ENCODE data around the gene HIP1. TPM values are rescaled to one million over a fixed set of nuclear protein-coding genes. Genes with fewer than 3 reads are reported as not detected.
A peak's percentile ranks its signal among the peaks of the same experiment; 100 is the strongest.
"Not testable (repeated sequence)": the region's sequence is repeated elsewhere in the genome, so short reads cannot be mapped to it uniquely, and the experiment has no call there.

Gene HIP1
- total and polyA plus RNA-seq, 9 of the 15 experiments (the other 6 are each of a cell fraction or from before 2014, with no cell fraction given), result 2.4 to 13.7 (median 9.5) TPM

DNA sequence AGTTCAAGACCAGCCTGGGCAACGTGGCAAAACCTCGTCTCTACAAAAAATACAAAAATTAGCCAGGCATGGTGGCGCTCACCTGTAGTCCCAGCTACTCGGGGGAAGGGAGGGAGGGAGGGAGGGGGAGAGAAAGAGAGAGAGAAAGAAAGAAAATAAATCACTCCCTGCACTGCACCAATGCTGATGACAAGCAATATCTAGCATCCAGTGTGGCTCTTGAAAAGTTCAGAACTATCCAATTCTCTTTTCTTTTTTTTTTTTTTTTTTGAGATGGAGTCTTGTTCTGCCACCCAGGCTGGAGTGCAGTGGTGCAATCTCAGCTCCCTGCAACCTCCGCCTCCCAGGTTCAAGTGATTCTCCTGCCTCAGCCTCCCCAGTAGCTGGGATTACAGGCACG, 45.1 kb downstream of the HIP1 start:
- H3K79me2 ChIP-seq (ENCODE audit: control insufficient read depth, insufficient read depth, low read length); ATAC-seq; H3K4me2 ChIP-seq (ENCODE audit: insufficient read depth, low read length); FAIRE-seq; H3K9me3 ChIP-seq (replicated peaks; ENCODE audit: control insufficient read depth, insufficient read depth, low read depth, low read length); POLR2A ChIA-PET; H2AFZ ChIP-seq (ENCODE audit: low read depth, low read length); H3K4me1 ChIP-seq (replicated peaks in 1 of 2; ENCODE audit: control insufficient read depth in 2 of 2, insufficient read depth in 2 of 2, low read length in 2 of 2); H4K20me1 ChIP-seq (replicated peaks; ENCODE audit: control insufficient read depth, insufficient read depth, low read length); H3K9ac ChIP-seq (ENCODE audit: insufficient read depth in 1 of 2, low read depth in 2 of 2, low read length in 2 of 2); BruUV-seq (replicated peaks); in situ Hi-C loops (cut with MboI); CTCF ChIA-PET (ENCODE audit: low intra/inter-chr PET ratio); H3K4me3 ChIP-seq; intact Hi-C loops (cut with micrococcal nuclease); DNase-seq (ENCODE audit: extremely low read depth in 1 of 4, low spot score in 3 of 4); H3K27me3 ChIP-seq (ENCODE audit: control insufficient read depth in 2 of 2, insufficient read depth in 2 of 2, low read length in 2 of 2); H3K9me1 ChIP-seq (ENCODE audit: control insufficient read depth, insufficient read depth, low read length); H3K36me3 ChIP-seq (ENCODE audit: control insufficient read depth, insufficient read depth, low read length); H3K27ac ChIP-seq (ENCODE audit: extremely low read depth, low read depth, low read length): not testable (repeated sequence)
- peak; percentile 57 for TF ChIP-seq PCBP2 (IDR thresholded peaks at IDR 0.05; ENCODE audit: low read depth, low read length, poor library complexity, severe bottlenecking)
- peak; percentile 51 for TF ChIP-seq HNRNPK (IDR thresholded peaks at IDR 0.05; ENCODE audit: low read depth, low read length, poor library complexity, severe bottlenecking)
- WGBS (ENCODE audit: insufficient coverage, low coverage, missing lambda C conversion rate), result 76% methylated on average over 4 of the region's 6 CpGs

DNA sequence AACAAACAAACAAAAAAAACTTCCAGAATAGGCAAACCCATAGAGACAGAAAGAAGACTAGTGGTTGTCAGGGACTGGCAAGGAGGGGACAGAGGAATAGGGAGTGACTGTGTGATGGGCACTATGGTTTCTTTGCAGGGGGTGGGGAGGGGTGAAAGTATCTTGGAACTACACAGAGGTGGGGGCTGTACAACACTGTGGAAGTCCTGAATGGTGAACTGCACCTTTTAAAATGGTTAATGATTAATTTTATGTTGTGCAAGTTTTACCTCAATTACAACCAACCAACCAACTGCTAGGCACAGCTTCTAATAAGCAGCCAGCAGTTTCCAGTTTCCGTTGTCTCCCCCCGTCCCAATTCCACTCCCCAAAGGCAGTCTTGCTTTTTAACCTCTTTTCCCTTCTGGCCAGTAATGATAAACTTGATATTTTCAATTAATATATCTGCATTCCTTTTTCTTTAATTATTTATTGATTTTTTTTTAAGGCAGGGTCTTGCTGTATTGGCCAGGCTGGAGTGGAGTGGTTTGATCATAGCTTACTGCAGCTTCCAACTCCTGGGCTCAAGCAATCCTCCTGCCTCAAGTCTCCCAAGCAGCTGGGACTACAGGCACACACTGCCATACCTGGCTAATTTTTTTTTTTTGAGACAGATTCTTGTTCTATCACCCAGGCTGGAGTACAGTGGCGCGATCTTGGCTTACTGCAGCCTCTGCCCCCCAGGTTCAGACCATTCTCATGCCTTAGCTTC, 46.8 kb downstream of the HIP1 start:
- Histone ChIP-seq H3K9ac (ENCODE audit: insufficient read depth in 1 of 2, low read depth in 2 of 2, low read length in 2 of 2) (no peak overlapping the region), H3K79me2 (ENCODE audit: control insufficient read depth, insufficient read depth, low read length) (no peaks in the 10 kb centered on the region), H3K4me3 (no peak overlapping the region), H3K4me2 (ENCODE audit: insufficient read depth, low read length) (no peak overlapping the region), H3K36me3 (ENCODE audit: control insufficient read depth, insufficient read depth, low read length) (no peaks in the 10 kb centered on the region), H3K4me1 (replicated peaks in 1 of 2; ENCODE audit: control insufficient read depth in 2 of 2, insufficient read depth in 2 of 2, low read length in 2 of 2) (peaks cover 9 to 15% of the 10 kb centered on the region in 2 experiments; a peak in 4 of 5 replicates), H3K27me3 (ENCODE audit: control insufficient read depth in 2 of 2, insufficient read depth in 2 of 2, low read length in 2 of 2) (no peaks in the 10 kb centered on the region), H3K27ac (ENCODE audit: extremely low read depth, low read depth, low read length) (no peak overlapping the region), H2AFZ (ENCODE audit: low read depth, low read length) (no peak overlapping the region), H3K9me3 (replicated peaks; ENCODE audit: control insufficient read depth, insufficient read depth, low read depth, low read length) (no peaks in the 10 kb centered on the region), H3K9me1 (ENCODE audit: control insufficient read depth, insufficient read depth, low read length) (no peaks in the 10 kb centered on the region), H4K20me1 (replicated peaks; ENCODE audit: control insufficient read depth, insufficient read depth, low read length) (no peaks in the 10 kb centered on the region)
- no peak for FAIRE-seq
- ChIA-PET CTCF (ENCODE audit: low intra/inter-chr PET ratio) (no interaction called here), POLR2A (interaction anchor here (0.6 kb wide), 1 partner anchor 12 kb away, joined by 4 read pairs; no protein-coding TSS in a partner anchor)
- intact Hi-C loops (cut with micrococcal nuclease), result no loop called here
- DNase-seq (ENCODE audit: extremely low read depth in 1 of 4, low spot score in 3 of 4), result no peak
- WGBS (ENCODE audit: insufficient coverage, low coverage, missing lambda C conversion rate), result 58% methylated on average over 4 of the region's 4 CpGs
- no peak for ATAC-seq
- TF ChIP-seq STAT5A (IDR thresholded peaks at IDR 0.05; ENCODE audit: borderline replicate concordance, low read length), result no peak
- no peak for TF ChIP-seq EGR1 (conservative IDR thresholded peaks at IDR 0.05)
- TF ChIP-seq, protein P1, sequence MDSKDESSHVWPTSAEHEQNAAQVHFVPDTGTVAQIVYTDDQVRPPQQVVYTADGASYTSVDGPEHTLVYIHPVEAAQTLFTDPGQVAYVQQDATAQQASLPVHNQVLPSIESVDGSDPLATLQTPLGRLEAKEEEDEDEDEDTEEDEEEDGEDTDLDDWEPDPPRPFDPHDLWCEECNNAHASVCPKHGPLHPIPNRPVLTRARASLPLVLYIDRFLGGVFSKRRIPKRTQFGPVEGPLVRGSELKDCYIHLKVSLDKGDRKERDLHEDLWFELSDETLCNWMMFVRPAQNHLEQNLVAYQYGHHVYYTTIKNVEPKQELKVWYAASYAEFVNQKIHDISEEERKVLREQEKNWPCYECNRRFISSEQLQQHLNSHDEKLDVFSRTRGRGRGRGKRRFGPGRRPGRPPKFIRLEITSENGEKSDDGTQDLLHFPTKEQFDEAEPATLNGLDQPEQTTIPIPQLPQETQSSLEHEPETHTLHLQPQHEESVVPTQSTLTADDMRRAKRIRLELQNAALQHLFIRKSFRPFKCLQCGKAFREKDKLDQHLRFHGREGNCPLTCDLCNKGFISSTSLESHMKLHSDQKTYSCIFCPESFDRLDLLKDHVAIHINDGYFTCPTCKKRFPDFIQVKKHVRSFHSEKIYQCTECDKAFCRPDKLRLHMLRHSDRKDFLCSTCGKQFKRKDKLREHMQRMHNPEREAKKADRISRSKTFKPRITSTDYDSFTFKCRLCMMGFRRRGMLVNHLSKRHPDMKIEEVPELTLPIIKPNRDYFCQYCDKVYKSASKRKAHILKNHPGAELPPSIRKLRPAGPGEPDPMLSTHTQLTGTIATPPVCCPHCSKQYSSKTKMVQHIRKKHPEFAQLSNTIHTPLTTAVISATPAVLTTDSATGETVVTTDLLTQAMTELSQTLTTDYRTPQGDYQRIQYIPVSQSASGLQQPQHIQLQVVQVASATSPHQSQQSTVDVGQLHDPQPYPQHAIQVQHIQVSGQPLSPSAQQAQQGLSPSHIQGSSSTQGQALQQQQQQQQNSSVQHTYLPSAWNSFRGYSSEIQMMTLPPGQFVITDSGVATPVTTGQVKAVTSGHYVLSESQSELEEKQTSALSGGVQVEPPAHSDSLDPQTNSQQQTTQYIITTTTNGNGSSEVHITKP (IDR thresholded peaks at IDR 0.05; ENCODE audit: partially characterized antibody), result peak; percentile 37
- TF ChIP-seq ZFP1 (CRISPR knock-in tag; IDR thresholded peaks at IDR 0.05), result no peak
- TF ChIP-seq, protein P2, sequence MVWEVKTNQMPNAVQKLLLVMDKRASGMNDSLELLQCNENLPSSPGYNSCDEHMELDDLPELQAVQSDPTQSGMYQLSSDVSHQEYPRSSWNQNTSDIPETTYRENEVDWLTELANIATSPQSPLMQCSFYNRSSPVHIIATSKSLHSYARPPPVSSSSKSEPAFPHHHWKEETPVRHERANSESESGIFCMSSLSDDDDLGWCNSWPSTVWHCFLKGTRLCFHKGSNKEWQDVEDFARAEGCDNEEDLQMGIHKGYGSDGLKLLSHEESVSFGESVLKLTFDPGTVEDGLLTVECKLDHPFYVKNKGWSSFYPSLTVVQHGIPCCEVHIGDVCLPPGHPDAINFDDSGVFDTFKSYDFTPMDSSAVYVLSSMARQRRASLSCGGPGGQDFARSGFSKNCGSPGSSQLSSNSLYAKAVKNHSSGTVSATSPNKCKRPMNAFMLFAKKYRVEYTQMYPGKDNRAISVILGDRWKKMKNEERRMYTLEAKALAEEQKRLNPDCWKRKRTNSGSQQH (CRISPR knock-in tag; IDR thresholded peaks at IDR 0.05), result 0 out of 2 replicates have a peak, but pooled peaks have one; percentile 22
- TF ChIP-seq MCM3 (IDR thresholded peaks at IDR 0.05), result no peak
- peak; percentile 65 for TF ChIP-seq ZNF121 (CRISPR knock-in tag; conservative IDR thresholded peaks at IDR 0.05)
- BruUV-seq (replicated peaks), result no TSS peak
- in situ Hi-C loops (cut with MboI), result no loop called here
